HepG2 (cell line): ENCODE data around the gene GAL3ST2. TPM values are rescaled to one million over a fixed set of nuclear protein-coding genes. Genes with fewer than 3 reads are reported as not detected.
A peak's percentile ranks its signal among the peaks of the same experiment; 100 is the strongest.

Experiments used
- HES4 ChIP-seq: sonication (generic); formaldehyde crosslinking; IDR thresholded peaks from 2 replicates; pipeline ENCODE4 v1.9.0; 2021; ENCODE audit warnings: mild to moderate bottlenecking, missing genetic modification reagents, borderline replicate concordance
- KAT8 ChIP-seq: IDR thresholded peaks from 2 replicates; pipeline ENCODE4 v1.6.1; 2016; ENCODE audit warnings: missing genetic modification reagents, missing compliant biosample characterization
- PAXIP1 ChIP-seq: sonication (generic); formaldehyde crosslinking; conservative IDR thresholded peaks from 2 replicates; pipeline ENCODE4 v1.4.0; 2020; ENCODE audit warnings: mild to moderate bottlenecking, missing genetic modification reagents, moderate library complexity
- TCF7L2 ChIP-seq: IDR thresholded peaks from 2 replicates; pipeline ENCODE4 v1.6.1; 2011; ENCODE audit warnings: mild to moderate bottlenecking, low read depth, low read length, moderate library complexity
- ZBTB7B ChIP-seq: sonication (generic); formaldehyde crosslinking; IDR thresholded peaks from 2 replicates; pipeline ENCODE4 v1.4.0; 2020; ENCODE audit warnings: missing genetic modification reagents
- ZFYVE20 ChIP-seq: sonication (generic); formaldehyde crosslinking; IDR thresholded peaks from 2 replicates; pipeline ENCODE4 v1.8.0; 2023; ENCODE audit warnings: low read depth, mild to moderate bottlenecking, moderate library complexity, missing genetic modification reagents, borderline replicate concordance
- ZNF296 ChIP-seq: sonication (generic); formaldehyde crosslinking; conservative IDR thresholded peaks from 2 replicates; pipeline ENCODE4 v1.5.0; 2020; ENCODE audit warnings: mild to moderate bottlenecking, missing genetic modification reagents
- ZNF350 ChIP-seq: sonication (generic); formaldehyde crosslinking; IDR thresholded peaks from 2 replicates; pipeline ENCODE4 v1.4.0; 2020; ENCODE audit warnings: mild to moderate bottlenecking, low read depth, missing genetic modification reagents, borderline replicate concordance
- ZNF44 ChIP-seq: sonication (generic); formaldehyde crosslinking; IDR thresholded peaks from 2 replicates; pipeline ENCODE4 v1.5.1; 2020; ENCODE audit warnings: mild to moderate bottlenecking, missing genetic modification reagents
- ZNF564 ChIP-seq: sonication (generic); formaldehyde crosslinking; IDR thresholded peaks from 2 replicates; pipeline ENCODE4 v1.8.1; 2023; ENCODE audit warnings: mild to moderate bottlenecking, missing genetic modification reagents
- ZNF572 ChIP-seq: sonication (generic); formaldehyde crosslinking; IDR thresholded peaks from 2 replicates; pipeline ENCODE4 v1.5.1; 2020; ENCODE audit warnings: mild to moderate bottlenecking, missing genetic modification reagents
- polyA plus RNA-seq, 8 experiments: library from polyadenylated mRNA; depleted of rRNA in 3 of 8; stranded (reverse) in 7 of 8; unstranded in 1 of 8; fragments of >200 nt; fragmentation: Illumina TruSeq in 4 of 8; extraction: Trizol in 4 of 8; gene quantifications; 2 replicates each; pipeline versions ENCODE4 v1.2.1 to v1.2.3, GENCODE V29; 2011 to 2016; ENCODE audit warnings: low read depth in 4 of 8, missing spikeins in 1 of 8, mixed read lengths in 1 of 8; ENCODE audit not compliant: insufficient read depth in 1 of 8
- total RNA-seq, 5 experiments: library from RNA; depleted of rRNA; stranded (reverse); fragments of >200 nt; fragmentation: Illumina TruSeq; extraction: Trizol; gene quantifications; 2 replicates each; pipeline ENCODE4 v1.2.3, GENCODE V29; 2016; ENCODE audit warnings: low read depth in 1 of 5

The GAL3ST2 gene
- total and polyA plus RNA-seq, 2 of the 13 experiments (the other 11 are each of a cell fraction or from before 2014, with no cell fraction given), result 0.17 to 0.20 TPM

- TF ChIP-seq HES4 (CRISPR knock-in tag) (no peak), ZBTB7B (CRISPR knock-in tag) (peak; percentile 6; the same call in 1 of the 2 replicates), KAT8 (CRISPR knock-in tag) (no peak), ZNF296 (CRISPR knock-in tag) (no peak; the same call in 1 of the 2 replicates), ZNF44 (CRISPR knock-in tag) (no peak; the same call in 1 of the 2 replicates), ZNF350 (no peak; the same call in 1 of the 2 replicates), PAXIP1 (CRISPR knock-in tag) (peak; percentile 57; the same call in 1 of the 2 replicates), ZNF572 (CRISPR knock-in tag) (no peak), TCF7L2 (no peak), ZNF564 (CRISPR knock-in tag) (0 out of 2 replicates have a peak, but pooled peaks have one; percentile 48), ZFYVE20 (CRISPR knock-in tag) (no peak)
These were observed 1.1 kb upstream of the GAL3ST2 start (continued) for GRCh38 chr2:241775223-241776177.
